Neural progenitor cell (in vitro differentiated cells): ENCODE measurements around the gene SOSTDC1. TPM values are rescaled to one million over a fixed set of nuclear protein-coding genes. Genes with fewer than 3 reads are reported as not detected.

Experiments used
- DNase-seq: peaks from one replicate; pipeline ENCODE4 v3.0.0-alpha.2; 2016; ENCODE audit warnings: low spot score
- H2AFZ ChIP-seq: fragments of 200-600 bp; sonication (generic); replicated peaks from 2 replicates; pipeline ENCODE4 v1.6.1; 2016; ENCODE audit warnings: antibody characterized with exemption
- H3F3A ChIP-seq: fragments of 200-600 bp; sonication (generic); 2 replicates; pipeline ENCODE4 v1.6.1; 2016; ENCODE audit warnings: antibody characterized with exemption, low read depth
- H3K27ac ChIP-seq: fragments of 200-600 bp; sonication (generic); 2 replicates; pipeline ENCODE4 v1.5.1; 2016; ENCODE audit warnings: mild to moderate bottlenecking
- H3K27me3 ChIP-seq: fragments of 200-600 bp; sonication (generic); 2 replicates; pipeline ENCODE4 v1.6.1; 2016; ENCODE audit warnings: mild to moderate bottlenecking, moderate library complexity
- H3K36me3 ChIP-seq: fragments of 200-600 bp; sonication (generic); 2 replicates; pipeline ENCODE4 v1.5.1; 2016
- H3K4me1 ChIP-seq: fragments of 200-600 bp; sonication (generic); 2 replicates; pipeline ENCODE4 v1.6.1; 2016; ENCODE audit warnings: mixed run types
- H3K4me2 ChIP-seq: fragments of 200-600 bp; sonication (generic); 2 replicates; pipeline ENCODE4 v1.6.1; 2016
- H3K4me3 ChIP-seq: fragments of 200-600 bp; sonication (generic); 2 replicates; pipeline ENCODE4 v1.5.1; 2016
- H3K79me2 ChIP-seq: fragments of 200-600 bp; sonication (generic); 2 replicates; pipeline ENCODE4 v1.6.1; 2016; ENCODE audit warnings: low read depth
- H3K9ac ChIP-seq: fragments of 200-600 bp; sonication (generic); 2 replicates; pipeline ENCODE4 v1.6.1; 2016
- H3K9me3 ChIP-seq: fragments of 200-600 bp; sonication (generic); 2 replicates; pipeline ENCODE4 v1.5.1; 2016; ENCODE audit warnings: low read depth
- H4K20me1 ChIP-seq: fragments of 200-600 bp; sonication (generic); 2 replicates; pipeline ENCODE4 v1.6.1; 2016; ENCODE audit warnings: low read depth
- H3K27ac Mint-ChIP-seq: 3 replicates; pipeline ENCODE4 v1.8.0; 2021; ENCODE audit warnings: mixed read lengths
- H3K27me3 Mint-ChIP-seq: 2 replicates; pipeline ENCODE4 v1.8.0; 2022; ENCODE audit warnings: low read depth, mild to moderate bottlenecking, inconsistent platforms, moderate library complexity, mixed read lengths; ENCODE audit not compliant: insufficient read depth
- H3K36me3 Mint-ChIP-seq: 3 replicates; pipeline ENCODE4 v1.8.0; 2021; ENCODE audit warnings: mixed read lengths
- H3K4me1 Mint-ChIP-seq: 3 replicates; pipeline ENCODE4 v1.8.0; 2021; ENCODE audit warnings: mixed read lengths
- H3K4me3 Mint-ChIP-seq: 3 replicates; pipeline ENCODE4 v1.8.0; 2021; ENCODE audit warnings: mild to moderate bottlenecking, moderate library complexity, mixed read lengths
- H3K9me3 Mint-ChIP-seq: 3 replicates; pipeline ENCODE4 v1.8.0; 2020; ENCODE audit warnings: mixed read lengths
- CTCF ChIP-seq: fragments of 200-600 bp; sonication (generic); IDR thresholded peaks from 2 replicates; pipeline ENCODE4 v1.5.1; 2017; ENCODE audit warnings: antibody characterized with exemption, mild to moderate bottlenecking
- EZH2 ChIP-seq: fragments of 200-600 bp; sonication (generic); IDR thresholded peaks from 2 replicates; pipeline ENCODE4 v1.6.1; 2017; ENCODE audit warnings: antibody characterized with exemption, mild to moderate bottlenecking, moderate library complexity
- EZH2phosphoT487 ChIP-seq: fragments of 200-600 bp; sonication (generic); IDR thresholded peaks from 2 replicates; pipeline ENCODE4 v1.6.1; 2017; ENCODE audit warnings: antibody characterized with exemption
- total RNA-seq: library from RNA; depleted of rRNA; stranded (reverse); fragments of >200 nt; gene quantifications from 2 replicates; pipeline ENCODE4 v1.2.3, GENCODE V29; 2015; ENCODE audit warnings: low replicate concordance

The SOSTDC1 gene
- total RNA-seq, 1 donor from 2014 or later: 1.9 TPM

- no peaks in the 10 kb centered on the region for H3K36me3 ChIP-seq
- H3K27me3 ChIP-seq: no peaks in the 10 kb centered on the region
- H2AFZ ChIP-seq: no peak overlapping the region
- no peak overlapping the region for H3K9ac ChIP-seq
- H3K4me2 ChIP-seq: no peak overlapping the region
- H3K27ac Mint-ChIP-seq: no peak overlapping the region
- no peaks in the 10 kb centered on the region for H3K36me3 Mint-ChIP-seq
- H3K4me3 ChIP-seq: no peak overlapping the region
- peaks cover 10% of the 10 kb centered on the region for H3K4me1 Mint-ChIP-seq
- H3K9me3 Mint-ChIP-seq: peaks cover under 1% of the 10 kb centered on the region
- H4K20me1 ChIP-seq: no peaks in the 10 kb centered on the region
- no peak overlapping the region for H3K27ac ChIP-seq
- H3K4me1 ChIP-seq: peaks cover 8% of the 10 kb centered on the region
- no peak for DNase-seq
- H3K4me3 Mint-ChIP-seq: no peak overlapping the region
- H3K27me3 Mint-ChIP-seq: peaks cover 2% of the 10 kb centered on the region
- no peaks in the 10 kb centered on the region for H3K79me2 ChIP-seq
- no peaks in the 10 kb centered on the region for H3K9me3 ChIP-seq
- TF ChIP-seq CTCF (no peak), EZH2phosphoT487 (no peak), EZH2 (no peak)
- no peaks in the 10 kb centered on the region for H3F3A ChIP-seq
Measured at GRCh38 chr7:16471933-16472332, 6.4 kb upstream of the SOSTDC1 start.

- Mint-ChIP-seq H3K9me3 (no peaks in the 10 kb centered on the region), H3K4me3 (peak overlapping the region; percentile 83), H3K27me3 (no peaks in the 10 kb centered on the region), H3K36me3 (no peaks in the 10 kb centered on the region), H3K4me1 (peaks cover 43% of the 10 kb centered on the region), H3K27ac (peak overlapping the region; percentile 91)
- Histone ChIP-seq H2AFZ (no peak overlapping the region), H4K20me1 (no peaks in the 10 kb centered on the region), H3F3A (peaks cover 7% of the 10 kb centered on the region), H3K36me3 (no peaks in the 10 kb centered on the region), H3K9ac (no peak overlapping the region), H3K4me2 (peak overlapping the region; percentile 65), H3K79me2 (no peaks in the 10 kb centered on the region), H3K4me1 (peaks cover 22% of the 10 kb centered on the region), H3K27ac (no peak overlapping the region), H3K27me3 (no peaks in the 10 kb centered on the region), H3K4me3 (peak overlapping the region; percentile 8), H3K9me3 (no peaks in the 10 kb centered on the region)
- no peak for DNase-seq
- TF ChIP-seq CTCF (no peak), EZH2 (no peak), EZH2phosphoT487 (no peak)
Measured at GRCh38 chr7:16463949-16464715, 1.4 kb downstream of the SOSTDC1 start.

GRCh38 chr7:16463520-16463919, 2.0 kb downstream of the SOSTDC1 start:
- Mint-ChIP-seq H3K9me3 (no peaks in the 10 kb centered on the region), H3K27me3 (no peaks in the 10 kb centered on the region), H3K4me1 (peaks cover 43% of the 10 kb centered on the region), H3K4me3 (peak overlapping the region; percentile 83), H3K36me3 (no peaks in the 10 kb centered on the region), H3K27ac (no peak overlapping the region)
- Histone ChIP-seq H3F3A (peaks cover 7% of the 10 kb centered on the region), H3K79me2 (no peaks in the 10 kb centered on the region), H3K4me3 (no peak overlapping the region), H3K36me3 (no peaks in the 10 kb centered on the region), H2AFZ (no peak overlapping the region), H3K9me3 (no peaks in the 10 kb centered on the region), H3K27ac (no peak overlapping the region), H4K20me1 (no peaks in the 10 kb centered on the region), H3K4me2 (no peak overlapping the region), H3K9ac (no peak overlapping the region), H3K4me1 (peaks cover 22% of the 10 kb centered on the region), H3K27me3 (no peaks in the 10 kb centered on the region)
- no peak for DNase-seq
- TF ChIP-seq CTCF (no peak), EZH2 (no peak), EZH2phosphoT487 (no peak)
